ENCODE results near the gene SYNE2.

The SYNE2 gene

DNA sequence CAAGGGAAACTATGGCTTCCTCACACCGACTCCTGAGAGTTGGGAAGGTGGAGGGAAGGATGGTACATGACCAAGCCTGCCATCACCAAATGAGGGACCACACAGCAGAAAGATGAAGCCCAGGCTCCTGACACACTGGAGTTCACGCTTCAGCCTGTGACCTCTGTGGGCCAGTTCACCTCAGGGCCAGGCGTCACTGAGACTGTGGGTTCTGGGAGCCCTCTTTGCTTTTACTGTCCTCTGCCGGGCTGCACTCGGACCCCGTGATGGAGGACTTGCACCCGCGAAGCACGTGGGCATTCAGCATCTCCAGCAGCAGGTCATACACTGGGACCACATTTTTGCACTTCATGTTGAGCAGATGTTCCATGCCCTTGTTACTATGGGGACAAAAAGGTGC is 380.1 kb downstream of the SYNE2 start:
- no peak for DNase-seq

DNA sequence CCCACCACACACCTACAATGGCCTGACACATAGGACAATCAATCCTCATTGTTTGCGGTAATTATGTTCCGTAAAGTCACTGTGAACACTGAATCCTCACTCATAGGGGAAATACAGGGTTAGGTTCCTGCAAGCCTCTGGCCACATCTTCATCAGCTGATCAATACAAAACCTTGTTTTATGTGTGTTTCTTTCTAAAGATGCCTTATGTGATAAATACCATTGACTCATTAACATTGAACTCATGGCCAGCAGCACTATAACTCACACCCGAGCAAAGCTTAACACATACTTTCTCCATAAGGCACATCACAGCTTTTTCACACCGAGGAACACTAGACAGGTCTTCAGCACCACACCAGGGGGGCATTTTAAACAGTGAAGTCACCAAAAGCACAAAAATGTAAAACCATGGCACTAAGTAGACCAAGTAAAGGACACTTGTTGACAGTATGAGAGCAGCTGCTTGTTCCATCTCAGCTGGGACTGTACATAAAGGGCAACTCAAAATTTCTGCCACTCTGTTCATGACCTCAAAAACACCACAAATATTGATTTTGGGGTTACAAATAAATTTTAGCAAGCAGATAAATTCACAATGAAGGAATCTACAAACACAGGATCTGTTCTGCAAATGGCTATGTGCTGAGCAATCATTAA is 380.9 kb downstream of the SYNE2 start:
- DNase-seq, result no peak

DNA sequence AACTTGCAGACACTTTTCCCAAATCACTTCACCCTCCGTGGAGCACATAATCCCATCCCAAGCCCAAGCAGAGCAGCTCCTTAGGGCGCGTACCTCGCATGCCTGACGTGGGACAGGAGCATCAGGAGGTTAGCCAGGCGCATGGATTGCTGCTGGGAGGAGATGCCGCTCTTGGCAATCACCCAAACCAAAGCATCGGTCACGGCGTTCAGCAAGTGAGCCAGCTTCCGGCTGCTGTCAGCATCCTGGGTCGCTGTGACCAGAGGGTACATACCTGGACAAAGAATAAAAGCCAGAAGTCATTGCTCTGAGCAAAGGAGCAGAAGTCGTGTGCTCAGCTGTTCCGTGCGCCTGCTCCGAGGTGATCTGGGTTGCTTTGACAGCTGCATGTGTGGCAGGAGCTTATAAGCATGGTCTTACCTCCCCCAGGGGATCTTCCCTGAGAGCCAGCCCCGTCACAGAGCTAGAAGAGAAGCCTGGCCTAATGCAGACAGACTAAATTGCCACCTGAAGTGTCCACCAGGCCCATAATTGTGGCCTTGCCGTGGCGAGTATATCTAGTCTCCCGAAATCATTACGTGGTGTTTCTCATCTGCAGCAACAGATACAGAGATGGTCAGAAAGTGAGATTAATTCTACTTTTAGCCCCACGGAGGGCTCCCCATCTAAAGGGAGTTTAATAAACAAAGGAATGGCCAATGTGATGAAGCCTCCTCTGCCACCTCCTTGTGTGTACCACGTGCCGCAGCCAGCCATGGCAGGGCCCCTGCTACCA is 382.3 kb downstream of the SYNE2 start:
- DNase-seq, result no peak

DNA sequence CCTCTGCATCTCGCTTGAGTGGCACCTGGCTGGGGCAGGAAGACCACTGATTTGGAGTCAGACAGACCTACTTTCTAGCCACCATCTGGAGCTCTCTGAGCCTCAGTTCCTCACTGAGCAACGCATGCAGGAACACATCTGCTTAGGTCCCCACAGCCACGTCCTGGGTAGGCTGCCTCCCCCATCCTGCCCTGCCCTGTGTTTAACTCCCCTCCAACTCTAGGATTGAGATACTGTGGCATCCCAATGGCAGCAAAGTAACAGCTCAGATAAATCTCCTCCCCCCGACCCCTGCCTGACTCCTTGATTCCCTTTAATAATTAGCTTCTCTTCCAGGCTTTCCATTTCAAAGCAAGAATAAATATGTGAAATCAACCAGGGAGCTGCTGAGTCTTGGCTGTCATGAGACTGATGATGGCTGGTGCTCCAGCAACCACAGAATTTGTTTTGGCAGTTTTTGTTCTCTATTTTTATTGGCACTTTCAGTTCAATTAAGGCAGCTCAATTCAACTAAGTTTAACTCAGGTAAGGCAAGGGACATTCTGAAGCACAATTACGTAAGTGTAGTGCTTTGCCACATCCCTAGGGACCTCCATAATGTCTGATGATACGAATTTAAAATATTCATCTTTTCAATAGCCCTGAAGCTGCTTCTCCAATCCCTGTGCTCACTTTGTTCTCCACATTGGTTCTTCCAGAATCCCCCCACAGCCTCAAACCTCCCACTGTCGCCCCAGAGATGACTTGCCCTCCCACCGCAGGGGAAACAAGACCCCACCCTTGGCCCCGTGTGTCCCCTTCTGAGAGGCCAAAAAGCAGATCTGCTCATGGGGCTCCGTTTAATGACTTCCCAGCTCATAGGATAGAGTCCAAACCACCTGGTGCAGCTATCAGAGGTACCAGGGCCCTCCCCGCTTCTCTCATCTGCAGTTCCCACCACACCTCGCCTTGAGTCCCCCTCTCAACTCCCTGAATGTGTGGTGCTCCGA is 383.1 kb downstream of the SYNE2 start:
- DNase-seq, result no peak

DNA sequence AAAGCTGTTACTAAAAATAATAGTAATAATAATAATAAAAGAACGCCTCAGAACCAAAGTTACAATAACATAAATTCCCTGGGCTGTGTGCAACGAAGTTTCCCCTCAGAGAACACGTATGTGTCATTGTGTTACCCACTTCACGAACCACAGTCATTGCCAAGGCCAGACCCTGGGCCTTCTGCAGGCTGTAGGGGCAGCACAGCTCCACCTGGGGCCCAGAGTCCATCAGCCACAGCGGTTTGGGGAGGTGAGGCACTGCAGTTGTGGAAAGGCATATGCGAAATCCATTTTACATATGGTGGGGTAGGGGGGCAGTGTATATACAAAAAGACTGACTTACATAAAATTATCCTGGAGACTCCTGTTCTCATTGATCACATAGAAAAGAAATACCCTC is 385.2 kb downstream of the SYNE2 start:
- DNase-seq, result no peak

DNA sequence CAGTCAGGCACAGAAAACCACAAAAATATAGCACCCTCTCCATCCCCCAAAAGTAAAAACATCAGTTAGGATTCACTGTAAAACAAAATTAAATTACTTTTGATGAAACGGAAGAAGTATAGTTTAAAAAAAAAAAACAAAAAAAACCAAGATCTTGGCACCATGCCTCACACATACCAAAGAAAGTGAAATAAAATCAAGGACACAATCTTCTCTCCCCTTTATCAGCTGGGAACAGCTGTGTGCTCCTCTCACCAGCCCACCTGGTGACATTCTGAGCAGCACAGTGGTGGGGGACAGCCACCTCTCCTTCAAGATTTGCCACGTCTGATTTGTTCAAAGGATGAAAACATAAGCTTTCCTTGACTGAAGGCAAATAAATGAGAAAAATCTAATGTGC is 385.8 kb downstream of the SYNE2 start:
- no peak for DNase-seq

DNA sequence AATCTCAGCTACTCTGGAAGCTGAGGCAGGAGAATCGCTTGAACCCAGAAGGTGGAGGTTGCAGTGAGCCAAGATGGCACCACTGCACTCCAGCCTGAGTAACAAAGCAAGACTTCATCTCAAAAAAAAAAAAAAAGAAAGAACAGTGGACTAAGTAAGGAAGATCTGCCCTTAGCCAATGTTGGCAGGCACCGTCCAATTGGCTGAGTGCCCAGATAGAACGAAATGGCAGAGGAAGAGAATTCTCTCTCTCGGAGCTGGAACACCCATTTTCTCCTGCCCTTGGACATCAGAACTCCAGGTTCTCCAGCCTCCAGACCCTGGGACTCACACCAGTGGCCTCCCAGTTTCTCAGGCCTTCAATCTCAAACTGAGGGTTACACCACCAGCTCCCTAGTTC is 391.5 kb downstream of the SYNE2 start:
- DNase-seq, result no peak

DNA sequence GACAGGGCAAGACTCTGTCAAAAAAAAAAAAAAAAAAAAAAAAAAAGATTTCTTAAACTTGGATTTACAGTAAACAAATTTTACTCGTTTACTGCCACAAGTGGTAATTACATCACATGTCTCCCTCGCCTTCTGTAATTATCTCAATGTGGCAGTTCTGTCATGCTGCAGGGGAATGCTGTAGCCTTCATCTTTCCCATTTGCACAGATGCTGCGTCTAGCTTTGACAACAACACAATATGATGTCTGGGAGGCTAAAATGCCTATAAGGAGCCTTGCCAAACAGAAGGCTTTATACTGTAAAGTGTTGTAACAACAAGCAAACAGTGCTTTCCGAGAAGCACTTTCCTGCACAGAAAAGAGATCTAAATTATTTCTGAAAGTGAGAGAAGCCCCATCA is 392.7 kb downstream of the SYNE2 start:
- DNase-seq, result no peak

DNA sequence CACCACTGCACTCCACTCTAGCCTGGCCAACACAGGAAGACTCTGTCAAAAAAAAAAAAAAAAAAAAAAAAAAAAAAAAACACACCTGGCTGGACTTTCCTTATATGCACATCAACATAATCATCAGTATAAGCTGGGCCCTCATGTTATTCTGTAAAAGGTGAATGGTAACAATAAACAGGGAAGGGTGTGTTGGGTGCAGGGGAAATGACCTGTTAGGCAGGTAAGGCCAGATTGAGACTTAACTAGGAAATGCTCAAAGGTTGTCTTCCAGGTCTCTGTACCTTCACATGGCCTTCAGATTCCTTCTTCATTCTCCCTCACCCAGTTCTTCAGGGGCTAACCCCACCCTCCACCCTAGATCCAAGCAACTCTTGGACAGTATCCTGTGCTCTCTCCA is 393.9 kb downstream of the SYNE2 start:
- no peak for DNase-seq

DNA sequence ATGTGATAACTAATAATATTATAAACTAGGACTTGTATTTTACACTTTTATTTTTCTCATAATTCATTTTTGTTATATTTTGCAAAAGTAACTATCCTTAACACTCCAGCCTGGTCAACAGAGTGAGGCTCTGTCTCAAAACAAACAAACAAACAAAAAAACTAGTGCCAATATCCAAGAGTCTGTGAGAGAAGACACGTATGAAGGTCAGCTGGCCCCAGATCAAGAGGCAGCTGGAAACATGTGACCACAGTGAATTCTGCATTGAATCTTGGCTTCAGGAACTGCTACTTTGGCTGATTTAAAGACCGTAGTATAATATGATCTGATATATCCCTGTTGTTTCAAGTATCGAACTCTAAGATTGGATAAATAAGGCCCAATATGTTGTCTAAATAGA is 394.4 kb downstream of the SYNE2 start:
- DNase-seq, result no peak

DNA sequence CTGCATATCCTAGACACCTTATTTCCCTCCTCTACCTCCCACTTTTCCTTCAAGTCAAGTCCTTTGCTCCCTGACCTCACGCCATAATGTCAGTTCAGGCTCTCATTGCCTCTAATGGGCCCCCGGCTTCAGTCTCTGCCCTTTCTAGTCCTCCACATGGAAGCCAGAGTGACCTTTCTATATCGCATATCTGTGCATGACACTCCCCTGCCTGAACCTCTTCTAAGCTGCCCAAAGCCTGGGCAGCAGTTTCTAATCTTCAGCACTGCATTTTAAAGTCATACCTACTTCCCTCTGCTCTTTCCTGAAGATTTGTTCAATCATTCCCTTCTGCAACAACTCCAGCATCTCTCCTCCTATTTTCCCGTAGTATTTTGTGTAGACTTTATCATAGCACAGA is 395.9 kb downstream of the SYNE2 start:
- no peak for DNase-seq

DNA sequence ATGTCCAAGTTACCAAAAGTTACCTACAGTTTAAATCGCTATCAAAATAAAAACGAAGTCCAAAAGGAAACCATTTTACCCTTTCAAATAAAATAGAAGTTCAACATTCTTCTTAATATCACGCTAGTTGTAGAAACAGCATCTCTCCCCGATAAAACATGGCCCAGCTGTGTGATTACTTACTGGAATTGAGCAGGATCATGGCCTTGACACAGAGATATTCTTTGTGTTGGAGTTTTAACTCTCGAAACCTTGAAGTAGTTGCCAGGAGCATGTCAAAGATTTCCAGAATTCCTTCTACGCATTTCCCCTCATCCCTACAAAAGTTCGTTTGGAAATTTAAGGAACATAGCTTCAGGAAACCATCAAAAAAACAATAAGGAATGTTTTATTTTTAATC is 396.6 kb downstream of the SYNE2 start:
- DNase-seq, result no peak

DNA sequence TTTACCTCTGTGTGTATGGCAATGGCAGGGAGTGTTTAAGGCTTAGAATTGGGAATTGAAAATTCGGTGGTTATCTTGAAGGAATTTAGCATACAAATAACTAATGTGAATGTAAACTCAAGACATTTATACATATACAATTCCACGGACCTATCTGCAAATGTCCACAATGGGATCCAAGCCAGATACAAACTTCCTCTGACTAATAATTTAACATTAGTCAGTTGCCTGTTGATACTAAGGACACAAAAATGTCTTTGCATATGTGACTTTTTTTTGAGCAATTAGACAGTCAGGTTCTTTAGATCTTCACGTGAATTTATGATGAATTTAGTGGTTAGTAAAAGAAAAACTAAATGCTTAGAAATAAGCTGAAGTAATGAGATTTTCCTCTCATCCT is 400.9 kb downstream of the SYNE2 start:
- no peak for DNase-seq

DNA sequence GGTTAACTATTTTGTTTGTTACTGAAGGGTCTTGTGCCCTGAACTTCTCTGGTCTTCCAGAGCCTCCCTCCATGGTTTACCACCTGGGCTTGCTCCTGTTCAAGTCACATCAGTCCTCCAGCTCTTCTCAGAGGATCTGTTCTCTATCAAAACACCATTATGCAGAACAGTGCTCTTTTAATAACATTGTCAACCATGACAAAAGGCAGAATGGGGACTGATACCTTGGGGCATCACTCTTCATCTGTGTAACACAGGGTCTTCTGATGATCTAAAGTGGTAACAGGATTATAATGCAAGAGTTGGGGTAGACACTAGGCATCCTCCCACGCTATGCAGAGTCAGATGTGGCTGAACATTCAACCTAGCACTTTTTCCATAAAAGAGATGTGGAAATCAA is 403.0 kb downstream of the SYNE2 start:
- no peak for DNase-seq

DNA sequence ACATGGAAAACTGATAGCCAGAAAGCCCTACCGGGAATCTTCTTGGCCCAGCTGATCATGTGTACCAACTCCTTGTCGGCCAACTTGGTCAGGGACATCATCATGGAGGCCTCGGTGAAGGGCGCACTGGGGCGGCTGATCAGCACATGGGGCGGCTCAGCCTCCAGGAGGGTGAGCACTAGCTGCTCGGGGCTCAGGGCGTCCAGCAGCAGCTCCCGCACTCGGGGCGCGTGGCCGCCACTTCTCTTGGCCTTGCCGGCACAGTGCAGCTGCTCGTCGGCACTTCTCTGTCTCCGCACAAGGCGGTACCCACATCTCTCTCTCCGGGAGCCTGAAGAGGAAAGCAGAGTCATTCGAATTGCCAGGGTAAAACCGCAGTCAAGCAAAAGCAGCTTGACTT is 407.6 kb downstream of the SYNE2 start:
- no peak for DNase-seq

DNA sequence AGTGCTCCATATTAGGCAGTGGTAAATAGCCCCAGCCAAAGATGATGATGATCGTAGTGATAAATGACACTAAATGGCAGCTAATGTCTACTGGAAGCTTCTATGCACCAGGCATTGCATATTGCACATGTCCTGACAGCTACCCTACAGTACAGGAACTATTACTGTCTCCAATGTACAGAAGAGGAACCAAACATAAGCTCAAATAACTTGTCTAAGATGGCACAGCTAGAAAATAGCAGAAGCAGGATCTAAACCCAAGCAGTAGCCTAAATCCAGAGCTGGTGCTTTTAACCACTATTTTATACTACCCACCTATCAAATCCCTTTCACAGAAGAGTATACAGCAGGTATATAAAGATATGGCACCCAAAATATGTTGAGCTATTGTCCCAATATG is 412.4 kb downstream of the SYNE2 start:
- no peak for DNase-seq

DNA sequence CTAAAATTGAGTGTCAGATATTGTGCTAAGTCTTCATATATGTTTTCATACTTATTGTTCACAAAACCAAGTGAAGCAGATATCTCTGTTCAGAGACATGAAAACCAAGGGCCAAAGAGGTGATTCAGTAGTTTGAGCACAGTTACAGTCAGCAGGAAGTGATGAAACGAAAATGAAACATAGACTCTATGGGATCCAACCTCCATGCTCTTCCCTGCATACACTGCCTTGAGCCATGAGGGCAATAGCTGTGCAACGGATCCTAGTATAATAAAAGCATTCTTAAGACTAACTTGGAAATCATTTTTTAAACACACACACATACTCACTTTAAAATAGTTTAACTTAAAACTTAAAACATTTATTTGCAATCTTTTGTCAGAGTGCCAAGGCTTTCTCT is 413.4 kb downstream of the SYNE2 start:
- DNase-seq, result no peak

DNA sequence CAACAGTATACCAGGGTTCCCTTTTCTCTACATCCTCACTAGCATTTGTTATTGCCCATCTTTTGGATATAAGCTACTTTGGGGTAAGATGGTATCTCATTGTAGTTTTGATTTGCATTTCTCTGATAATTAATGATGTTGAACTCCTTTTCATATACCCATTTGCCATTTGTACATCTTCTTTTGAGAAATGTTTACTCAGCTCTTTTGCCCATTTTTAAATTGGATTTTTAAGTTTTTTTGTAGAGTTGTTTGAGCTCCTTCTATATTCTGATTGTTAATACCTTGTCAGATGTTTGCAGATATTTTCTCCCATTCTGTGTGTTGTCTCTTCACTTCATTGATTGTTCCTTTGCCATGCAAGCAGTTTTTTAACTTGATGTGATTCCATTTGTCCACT is 419.2 kb downstream of the SYNE2 start:
- DNase-seq, result no peak
